Subcutaneous adipose tissue (tissue), 4 donors: ENCODE data around the gene GPATCH4. TPM values are rescaled to one million over a fixed set of nuclear protein-coding genes. Genes with fewer than 3 reads are reported as not detected.

Experiments
- total RNA-seq, 4 donors: library from RNA; depleted of rRNA; stranded (reverse); fragments of >200 nt; gene quantifications; one replicate each; pipeline ENCODE4 v1.1.0, GENCODE V29; 2016
- TF ChIP-seq, protein P1 (sequence below): fragments of 450-650 bp; IDR thresholded peaks from one replicate; pipeline ENCODE4 v1.5.1; 2016; ENCODE audit warnings: low read depth, mild to moderate bottlenecking, control low read depth, antibody characterized with exemption, moderate library complexity

The GPATCH4 gene
- 10 to 100 TPM; 10.7 to 35.1 (median 21.4) TPM for total RNA-seq

DNA sequence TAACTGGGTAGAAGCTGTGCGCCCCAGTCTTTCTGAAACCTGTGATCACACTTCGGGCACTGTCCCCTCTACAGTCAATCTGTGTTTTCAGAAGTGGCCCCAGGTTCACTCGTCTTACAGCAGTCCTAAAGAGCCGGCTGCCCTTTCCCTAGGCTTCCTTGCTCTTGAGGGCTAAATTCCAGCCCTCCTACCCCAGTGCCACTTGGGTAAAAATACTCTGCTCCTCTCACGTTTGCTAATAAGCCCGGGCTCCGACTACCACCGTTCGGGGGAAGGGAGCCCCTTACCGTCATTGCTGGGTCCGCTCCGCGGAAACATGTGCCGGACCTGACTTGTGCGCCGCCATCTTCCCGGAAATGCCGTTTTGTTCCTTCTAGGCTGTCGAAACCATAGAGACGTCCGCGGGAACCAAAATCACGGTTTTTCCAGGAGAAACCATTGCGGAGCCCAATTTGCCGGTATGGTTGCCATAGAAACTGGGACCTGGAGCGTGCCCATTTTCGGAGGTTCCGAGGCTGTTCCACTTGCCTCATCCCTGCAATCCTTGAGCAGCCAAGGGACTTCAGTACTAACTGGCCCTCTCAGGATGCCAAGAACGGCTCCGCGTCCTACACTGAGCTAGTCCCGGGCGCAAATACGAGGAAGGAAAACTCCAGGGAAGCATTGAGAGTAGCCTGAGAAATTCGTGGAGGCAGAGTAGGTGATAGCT is at the start of gene GPATCH4:
Gene GPATCH4, minus strand, starts transcription at position 358 of the 709 bp plus-strand sequence.
- TF ChIP-seq, protein P1, sequence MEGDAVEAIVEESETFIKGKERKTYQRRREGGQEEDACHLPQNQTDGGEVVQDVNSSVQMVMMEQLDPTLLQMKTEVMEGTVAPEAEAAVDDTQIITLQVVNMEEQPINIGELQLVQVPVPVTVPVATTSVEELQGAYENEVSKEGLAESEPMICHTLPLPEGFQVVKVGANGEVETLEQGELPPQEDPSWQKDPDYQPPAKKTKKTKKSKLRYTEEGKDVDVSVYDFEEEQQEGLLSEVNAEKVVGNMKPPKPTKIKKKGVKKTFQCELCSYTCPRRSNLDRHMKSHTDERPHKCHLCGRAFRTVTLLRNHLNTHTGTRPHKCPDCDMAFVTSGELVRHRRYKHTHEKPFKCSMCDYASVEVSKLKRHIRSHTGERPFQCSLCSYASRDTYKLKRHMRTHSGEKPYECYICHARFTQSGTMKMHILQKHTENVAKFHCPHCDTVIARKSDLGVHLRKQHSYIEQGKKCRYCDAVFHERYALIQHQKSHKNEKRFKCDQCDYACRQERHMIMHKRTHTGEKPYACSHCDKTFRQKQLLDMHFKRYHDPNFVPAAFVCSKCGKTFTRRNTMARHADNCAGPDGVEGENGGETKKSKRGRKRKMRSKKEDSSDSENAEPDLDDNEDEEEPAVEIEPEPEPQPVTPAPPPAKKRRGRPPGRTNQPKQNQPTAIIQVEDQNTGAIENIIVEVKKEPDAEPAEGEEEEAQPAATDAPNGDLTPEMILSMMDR = no peak

DNA sequence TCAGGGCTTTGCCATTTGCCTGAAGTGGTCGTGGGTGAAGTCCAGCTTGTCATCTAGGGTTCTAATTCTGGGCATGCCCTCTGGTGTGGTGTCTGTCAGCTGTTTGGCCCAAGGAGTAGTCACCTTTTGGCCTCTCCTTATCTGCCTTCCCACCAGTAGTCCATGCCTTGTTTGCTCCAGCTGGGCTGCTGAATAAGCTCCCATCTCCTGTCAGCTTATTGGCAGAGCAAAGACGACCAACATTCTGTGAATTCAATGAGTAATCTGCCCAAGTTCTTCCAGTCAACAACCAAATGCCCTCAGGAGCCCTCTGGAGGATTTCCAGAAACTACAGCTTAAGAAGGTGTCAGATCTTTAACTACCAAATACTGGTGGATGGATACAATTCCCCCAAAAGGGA is 47.7 kb upstream of the GPATCH4 start:
- TF ChIP-seq, protein P1 = no peak

DNA sequence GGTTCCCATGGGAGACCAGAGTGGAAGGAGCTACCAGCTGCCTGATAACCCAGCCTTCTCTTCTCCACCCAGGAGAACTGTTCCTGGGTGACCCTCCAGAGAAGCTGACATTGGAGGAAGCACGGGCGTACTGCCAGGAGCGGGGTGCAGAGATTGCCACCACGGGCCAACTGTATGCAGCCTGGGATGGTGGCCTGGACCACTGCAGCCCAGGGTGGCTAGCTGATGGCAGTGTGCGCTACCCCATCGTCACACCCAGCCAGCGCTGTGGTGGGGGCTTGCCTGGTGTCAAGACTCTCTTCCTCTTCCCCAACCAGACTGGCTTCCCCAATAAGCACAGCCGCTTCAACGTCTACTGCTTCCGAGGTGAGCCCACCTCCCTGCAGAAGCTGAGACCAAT is 47.2 kb upstream of the GPATCH4 start:
- TF ChIP-seq, protein P1 = no peak

DNA sequence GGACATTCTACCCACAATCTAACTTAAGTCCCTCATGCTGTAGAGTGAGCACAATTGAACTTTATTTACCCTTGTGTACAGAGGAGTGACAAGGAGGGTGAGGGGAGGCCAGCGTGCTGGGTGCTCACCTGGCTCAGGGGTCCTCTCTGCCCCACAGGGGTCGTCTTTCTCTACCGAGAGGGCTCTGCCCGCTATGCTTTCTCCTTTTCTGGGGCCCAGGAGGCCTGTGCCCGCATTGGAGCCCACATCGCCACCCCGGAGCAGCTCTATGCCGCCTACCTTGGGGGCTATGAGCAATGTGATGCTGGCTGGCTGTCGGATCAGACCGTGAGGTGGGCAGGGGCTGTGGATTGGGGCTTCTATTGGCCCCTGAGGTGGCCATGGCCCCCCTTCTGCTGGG is 46.1 kb upstream of the GPATCH4 start:
- TF ChIP-seq, protein P1 = no peak

DNA sequence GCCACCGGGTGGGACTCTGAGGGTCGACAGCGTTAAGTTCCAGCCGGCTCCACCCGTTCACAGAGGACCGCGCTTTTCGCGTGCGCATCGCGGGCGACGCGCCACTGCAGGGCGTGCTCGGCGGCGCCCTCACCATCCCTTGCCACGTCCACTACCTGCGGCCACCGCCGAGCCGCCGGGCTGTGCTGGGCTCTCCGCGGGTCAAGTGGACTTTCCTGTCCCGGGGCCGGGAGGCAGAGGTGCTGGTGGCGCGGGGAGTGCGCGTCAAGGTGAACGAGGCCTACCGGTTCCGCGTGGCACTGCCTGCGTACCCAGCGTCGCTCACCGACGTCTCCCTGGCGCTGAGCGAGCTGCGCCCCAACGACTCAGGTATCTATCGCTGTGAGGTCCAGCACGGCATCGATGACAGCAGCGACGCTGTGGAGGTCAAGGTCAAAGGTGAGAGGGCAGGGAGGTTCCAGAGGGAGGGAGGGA is 45.5 kb upstream of the GPATCH4 start:
- TF ChIP-seq, protein P1 = no peak

DNA sequence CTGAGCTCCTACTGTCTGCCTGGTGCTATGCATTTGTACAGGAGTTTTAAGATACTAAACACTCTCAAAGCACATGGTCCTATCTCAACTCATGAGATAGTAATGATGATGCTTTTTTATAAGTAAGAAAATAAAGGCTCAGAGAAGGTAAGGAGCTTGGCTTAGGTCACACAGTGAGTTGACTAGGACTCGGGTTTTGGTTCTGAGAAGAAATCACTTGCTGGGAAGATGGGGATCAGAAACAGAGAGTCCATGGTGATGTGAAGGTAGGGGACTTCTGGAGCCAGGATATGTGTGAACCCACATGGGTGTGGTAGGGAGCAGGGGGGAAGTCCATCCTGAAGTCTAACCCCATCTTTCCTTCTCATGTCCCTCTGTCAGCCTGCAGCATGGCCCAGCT is 44.4 kb upstream of the GPATCH4 start:
- TF ChIP-seq, protein P1 = no peak

DNA sequence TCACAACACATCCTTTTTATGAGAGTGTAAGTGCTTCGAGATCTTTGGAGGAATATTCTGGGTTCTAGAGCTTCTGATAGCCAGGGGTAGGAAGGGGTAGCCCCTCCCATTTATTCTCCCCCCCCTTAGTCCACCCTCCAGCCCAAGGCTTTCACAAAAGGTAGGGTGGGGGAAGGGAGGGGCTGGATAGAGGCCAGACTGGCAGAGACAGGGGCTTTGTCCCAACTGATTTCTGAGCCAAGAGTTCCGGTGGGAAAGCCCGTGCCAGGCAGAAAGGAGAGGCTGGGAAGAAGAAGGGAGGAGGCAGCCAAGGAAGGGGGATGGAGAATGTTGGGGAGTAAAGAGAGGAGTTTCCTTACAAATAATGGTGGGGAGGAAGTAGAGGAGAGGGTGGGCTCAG is 43.8 kb upstream of the GPATCH4 start:
- TF ChIP-seq, protein P1 = no peak
